Immature natural killer cell (primary cell): ENCODE results near the gene MKI67. TPM values are rescaled to one million over a fixed set of nuclear protein-coding genes. Genes with fewer than 3 reads are reported as not detected.

Source experiments
- DNase-seq, 3 donors: peaks; one replicate each; pipeline ENCODE4 v3.0.0; 2022; ENCODE audit warnings: mixed read lengths in 1 of 3
- H3K27ac Mint-ChIP-seq, 6 donors: one replicate each; pipeline ENCODE4 v1.8.0; 2020; ENCODE audit warnings: mixed read lengths in 6 of 6, mild to moderate bottlenecking in 5 of 6, inconsistent platforms in 4 of 6, moderate library complexity in 3 of 6
- H3K27me3 Mint-ChIP-seq, 3 donors: one replicate each; pipeline ENCODE4 v1.8.0; 2020 to 2021; ENCODE audit warnings: low read depth in 3 of 3, mild to moderate bottlenecking in 3 of 3, mixed read lengths in 3 of 3, moderate library complexity in 3 of 3, inconsistent platforms in 1 of 3
- H3K36me3 Mint-ChIP-seq, 3 donors: one replicate each; pipeline ENCODE4 v1.8.0; 2020; ENCODE audit warnings: mixed read lengths in 3 of 3, inconsistent platforms in 2 of 3, mild to moderate bottlenecking in 2 of 3
- H3K4me1 Mint-ChIP-seq, 2 donors: one replicate each; pipeline ENCODE4 v1.8.0; 2020; ENCODE audit warnings: inconsistent platforms in 2 of 2, mild to moderate bottlenecking in 2 of 2, mixed read lengths in 2 of 2, moderate library complexity in 1 of 2
- H3K4me3 Mint-ChIP-seq, 5 donors: one replicate each; pipeline ENCODE4 v1.8.0; 2020; ENCODE audit warnings: mild to moderate bottlenecking in 5 of 5, mixed read lengths in 5 of 5, inconsistent platforms in 3 of 5, moderate library complexity in 3 of 5
- H3K9me3 Mint-ChIP-seq, 6 donors: one replicate each; pipeline ENCODE4 v1.8.0; 2020; ENCODE audit warnings: mild to moderate bottlenecking in 6 of 6, mixed read lengths in 6 of 6, inconsistent platforms in 4 of 6, moderate library complexity in 3 of 6
- polyA plus RNA-seq, 3 donors: library from polyadenylated mRNA; unstranded; fragments of 300-500 nt; fragmentation: Illumina TruSeq; gene quantifications; one replicate each; pipeline ENCODE4 v1.2.3, GENCODE V29; 2021

Gene MKI67
- polyA plus RNA-seq, 3 donors from 2014 or later: 0.10 to 1.2 TPM; not detected in 1

GRCh38 chr10:128068398-128069285, 57.6 kb downstream of the MKI67 start:
- Mint-ChIP-seq H3K4me1 (peaks cover 64 to 65% of the 10 kb centered on the region in 2 donors), H3K36me3 (peaks cover 40 to 74% (median 45%) of the 10 kb centered on the region in 3 donors), H3K9me3 (peaks cover 0 to 3% (median 0%) of the 10 kb centered on the region in 6 donors), H3K4me3 (no peak overlapping the region), H3K27me3 (peaks cover 12 to 26% (median 13%) of the 10 kb centered on the region in 3 donors), H3K27ac (peak overlapping the region; percentile 61 to 87 (median 68))
- no peak for DNase-seq

GRCh38 chr10:128067691-128068397, 58.4 kb downstream of the MKI67 start:
- Mint-ChIP-seq H3K27me3 (peaks cover 19 to 31% (median 21%) of the 10 kb centered on the region in 3 donors), H3K9me3 (peaks cover 0 to 3% (median 0%) of the 10 kb centered on the region in 6 donors), H3K36me3 (peaks cover 35 to 69% (median 42%) of the 10 kb centered on the region in 3 donors), H3K4me1 (peaks cover 64 to 66% of the 10 kb centered on the region in 2 donors), H3K4me3 (peak overlapping the region in 3 of 5 donors; percentile 80 to 88 (median 87)), H3K27ac (peak overlapping the region; percentile 23 to 97 (median 88))
- DNase-seq: no peak

- Mint-ChIP-seq H3K9me3 (peaks cover 0 to 3% (median 0%) of the 10 kb centered on the region in 6 donors), H3K4me3 (peak overlapping the region; percentile 19 to 88 (median 80)), H3K27ac (peak overlapping the region; percentile 57 to 97 (median 94)), H3K4me1 (peaks cover 68 to 73% of the 10 kb centered on the region in 2 donors), H3K36me3 (peaks cover 32 to 66% (median 42%) of the 10 kb centered on the region in 3 donors), H3K27me3 (peaks cover 24 to 35% (median 28%) of the 10 kb centered on the region in 3 donors)
- no peak for DNase-seq
Observed at GRCh38 chr10:128066870-128067382, 59.3 kb downstream of the MKI67 start.

DNA sequence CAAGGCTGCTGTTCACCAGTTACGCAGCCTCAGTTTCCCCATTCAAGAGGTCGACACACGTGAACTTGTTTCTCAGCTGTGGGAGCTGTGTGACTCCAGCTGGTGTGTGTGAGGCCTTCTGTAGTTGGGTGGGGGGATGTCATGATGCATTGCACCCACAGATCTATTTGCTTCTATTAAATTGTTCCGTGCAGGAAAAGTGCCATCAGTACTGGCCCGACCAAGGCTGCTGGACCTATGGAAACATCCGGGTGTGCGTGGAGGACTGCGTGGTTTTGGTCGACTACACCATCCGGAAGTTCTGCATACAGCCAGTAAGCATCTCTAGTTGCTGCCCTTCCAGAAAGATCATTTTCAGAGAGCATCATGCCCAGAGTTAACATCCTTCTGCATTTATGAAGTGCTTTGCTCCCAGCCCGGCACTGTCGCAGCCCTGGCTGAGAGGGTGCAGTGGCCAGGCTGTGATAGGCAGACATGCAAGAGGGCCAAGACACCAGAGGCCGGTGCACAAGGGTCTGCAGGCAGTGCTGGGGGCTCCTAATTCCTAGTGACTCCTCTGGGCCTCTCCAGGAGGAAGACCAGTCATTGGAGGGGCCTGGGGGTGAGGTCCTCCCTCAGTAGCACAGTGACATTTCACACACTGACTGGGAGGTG, 60.2 kb downstream of the MKI67 start:
- Mint-ChIP-seq H3K9me3 (peaks cover 0 to 3% (median 0%) of the 10 kb centered on the region in 6 donors), H3K4me1 (peaks cover 77 to 78% of the 10 kb centered on the region in 2 donors), H3K4me3 (peak overlapping the region; percentile 63 to 88 (median 80)), H3K27ac (peak overlapping the region; percentile 90 to 100 (median 95)), H3K36me3 (peaks cover 33 to 64% (median 38%) of the 10 kb centered on the region in 3 donors), H3K27me3 (peaks cover 24 to 36% (median 30%) of the 10 kb centered on the region in 3 donors)
- DNase-seq: no peak

- Mint-ChIP-seq H3K27me3 (peaks cover 21 to 41% (median 30%) of the 10 kb centered on the region in 3 donors), H3K4me3 (peak overlapping the region; percentile 63 to 88 (median 84)), H3K27ac (peak overlapping the region; percentile 90 to 100 (median 95)), H3K9me3 (peaks cover 0 to 3% (median 0%) of the 10 kb centered on the region in 6 donors), H3K36me3 (peaks cover 39 to 64% (median 40%) of the 10 kb centered on the region in 3 donors), H3K4me1 (peaks cover 85 to 87% of the 10 kb centered on the region in 2 donors)
- DNase-seq: no peak
Observed at GRCh38 chr10:128064970-128065580, 61.1 kb downstream of the MKI67 start.

GRCh38 chr10:128064108-128064969, 61.9 kb downstream of the MKI67 start:
- Mint-ChIP-seq H3K9me3 (peaks cover 0 to 3% (median 0%) of the 10 kb centered on the region in 6 donors), H3K36me3 (peaks cover 37 to 63% (median 42%) of the 10 kb centered on the region in 3 donors), H3K4me1 (peaks cover 86 to 88% of the 10 kb centered on the region in 2 donors), H3K27ac (peak overlapping the region; percentile 90 to 100 (median 95)), H3K4me3 (peak overlapping the region; percentile 63 to 88 (median 84)), H3K27me3 (peaks cover 21 to 45% (median 34%) of the 10 kb centered on the region in 3 donors)
- peak; percentile 85 to 87 (median 87) for DNase-seq

- Mint-ChIP-seq H3K27ac (peak overlapping the region; percentile 90 to 100 (median 95)), H3K9me3 (peaks cover 0 to 3% (median 0%) of the 10 kb centered on the region in 6 donors), H3K36me3 (peaks cover 35 to 60% (median 39%) of the 10 kb centered on the region in 3 donors), H3K4me3 (peak overlapping the region; percentile 63 to 88 (median 84)), H3K27me3 (peaks cover 21 to 45% (median 34%) of the 10 kb centered on the region in 3 donors), H3K4me1 (peaks cover 90% of the 10 kb centered on the region in 2 donors)
- no peak for DNase-seq
Observed at GRCh38 chr10:128063736-128064107, 62.5 kb downstream of the MKI67 start.

- Mint-ChIP-seq H3K27me3 (peaks cover 26 to 45% (median 36%) of the 10 kb centered on the region in 3 donors), H3K4me3 (peak overlapping the region; percentile 63 to 88 (median 84)), H3K9me3 (peaks cover 0 to 3% (median 0%) of the 10 kb centered on the region in 6 donors), H3K27ac (peak overlapping the region; percentile 90 to 100 (median 95)), H3K36me3 (peaks cover 35 to 55% (median 39%) of the 10 kb centered on the region in 3 donors), H3K4me1 (peaks cover 93 to 97% of the 10 kb centered on the region in 2 donors)
- peak; percentile 72 to 75 (median 73) for DNase-seq
Observed at GRCh38 chr10:128062881-128063563, 63.2 kb downstream of the MKI67 start.

DNA sequence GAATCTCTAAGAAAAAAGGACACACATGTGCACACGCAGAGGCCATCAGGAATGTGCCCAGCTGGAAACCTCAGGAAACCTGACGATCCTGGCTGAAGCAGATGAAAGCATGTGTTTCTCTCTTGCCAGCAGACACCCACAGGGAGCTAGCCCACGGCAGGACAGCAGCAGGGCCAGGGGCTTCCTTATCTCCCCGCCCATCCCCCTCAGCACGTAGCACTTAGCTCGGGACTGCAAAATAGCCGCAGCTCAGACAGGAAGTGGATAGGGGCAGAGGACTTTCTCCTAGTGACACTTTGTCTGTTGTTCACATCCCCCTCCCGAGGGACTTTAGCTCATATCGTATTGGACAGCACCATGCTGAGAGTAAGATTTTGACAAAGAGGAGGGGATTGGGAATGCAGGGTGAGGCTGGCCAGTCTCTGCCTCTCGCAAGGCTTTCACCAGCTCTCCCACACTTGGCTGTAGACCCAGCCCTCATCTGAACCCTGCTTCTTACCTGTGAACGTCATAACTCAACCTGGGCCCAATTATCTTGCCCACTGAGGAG, 63.8 kb downstream of the MKI67 start:
- Mint-ChIP-seq H3K4me3 (peak overlapping the region; percentile 63 to 88 (median 84)), H3K27me3 (peaks cover 25 to 44% (median 38%) of the 10 kb centered on the region in 3 donors), H3K36me3 (peaks cover 36 to 56% (median 41%) of the 10 kb centered on the region in 3 donors), H3K9me3 (peaks cover 0 to 3% (median 0%) of the 10 kb centered on the region in 6 donors), H3K4me1 (peaks cover 94 to 100% of the 10 kb centered on the region in 2 donors), H3K27ac (peak overlapping the region; percentile 90 to 100 (median 95))
- peak; percentile 60 to 68 (median 67) for DNase-seq

DNA sequence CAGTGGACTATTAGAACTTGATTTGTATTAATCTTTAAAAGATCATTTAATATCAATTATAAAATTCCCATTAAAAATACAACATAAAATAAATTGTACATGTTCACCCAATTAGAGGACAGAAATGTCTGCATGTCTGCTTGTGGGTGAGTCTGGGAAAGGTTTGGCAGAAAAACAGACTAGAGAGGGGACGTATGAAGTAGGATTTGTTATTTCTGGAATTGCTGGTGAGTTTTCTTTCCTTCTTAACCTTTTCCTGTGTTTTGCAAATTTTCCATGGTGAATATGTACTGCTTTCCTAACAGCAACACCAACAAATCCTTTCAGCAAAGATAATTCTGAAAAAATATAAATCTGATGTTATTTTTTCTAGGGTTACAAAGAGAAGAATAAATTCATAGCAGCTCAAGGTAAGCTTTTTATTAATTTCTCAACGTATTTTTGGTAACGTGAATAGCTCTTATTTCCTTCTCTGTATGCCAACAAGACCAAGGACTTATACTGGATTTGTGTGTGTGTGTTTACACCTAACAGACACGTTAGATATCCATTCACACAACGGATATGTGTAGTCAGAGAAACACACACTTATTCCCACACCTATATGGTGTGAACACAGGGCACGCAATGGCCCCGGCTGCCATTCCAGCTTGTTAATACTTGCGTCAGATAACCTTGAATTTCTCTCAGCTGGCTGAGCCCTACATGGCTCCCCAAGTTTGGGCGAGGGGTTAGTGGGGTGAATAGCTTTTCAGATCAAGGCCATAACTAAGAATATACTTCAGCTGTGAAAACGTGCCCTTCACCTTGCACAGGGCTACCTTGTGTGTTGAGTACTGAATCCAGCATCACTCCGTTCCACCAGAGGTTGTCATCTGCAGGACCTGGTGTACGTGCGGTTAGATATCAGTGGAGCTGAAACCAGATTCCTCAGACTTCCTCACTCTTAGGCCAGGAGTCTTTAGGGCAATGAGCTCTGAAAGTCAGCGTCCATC, 64.6 kb downstream of the MKI67 start:
- no peak for DNase-seq
- H3K27me3 Mint-ChIP-seq: peaks cover 23 to 44% (median 39%) of the 10 kb centered on the region in 3 donors

More for the DNA sequence above, 64.6 kb downstream of the MKI67 start:
- Mint-ChIP-seq H3K4me1 (peaks cover 87 to 97% of the 10 kb centered on the region in 2 donors), H3K4me3 (peak overlapping the region; percentile 63 to 88 (median 84)), H3K36me3 (peaks cover 31 to 53% (median 34%) of the 10 kb centered on the region in 3 donors), H3K9me3 (no peaks in the 10 kb centered on the region), H3K27ac (peak overlapping the region; percentile 90 to 100 (median 95))
